Uterus (tissue), 4 donors: ENCODE data around the gene GALNT12. TPM values are rescaled to one million over a fixed set of nuclear protein-coding genes. Genes with fewer than 3 reads are reported as not detected.

Experiments
- DNase-seq, 2 donors: peaks; one replicate each; pipeline ENCODE4 v3.0.0-alpha.2; 2019 to 2020
- H3K27ac ChIP-seq, 2 donors: fragments of 200-600 bp; sonication (generic); 1 replicate in 1 of 2; 2 replicates in 1 of 2; pipeline ENCODE4 v1.5.1; 2016 to 2018
- H3K27me3 ChIP-seq, 2 donors: fragments of 200-600 bp; sonication (generic); one replicate each; pipeline ENCODE4 v1.5.1; 2018 to 2019; ENCODE audit warnings: control low read depth in 1 of 2
- H3K36me3 ChIP-seq, 2 donors: fragments of 200-600 bp; sonication (generic); one replicate each; pipeline ENCODE4 v1.5.1; 2019; ENCODE audit warnings: control low read depth in 1 of 2
- H3K4me1 ChIP-seq, 2 donors: fragments of 200-600 bp; sonication (generic); one replicate each; pipeline ENCODE4 v1.5.1; 2018 to 2019; ENCODE audit warnings: control low read depth in 1 of 2
- H3K4me3 ChIP-seq, 2 donors: fragments of 200-600 bp; sonication (generic); 1 replicate in 1 of 2; 2 replicates in 1 of 2; pipeline ENCODE4 v1.5.1; 2018 to 2019; ENCODE audit warnings: mild to moderate bottlenecking in 1 of 2
- H3K9me3 ChIP-seq, 2 donors: fragments of 200-600 bp; sonication (generic); one replicate each; pipeline ENCODE4 v1.5.1; 2019; ENCODE audit warnings: control low read depth in 1 of 2
- POLR2A ChIP-seq, 2 donors: fragments of 450-650 bp; IDR thresholded peaks; one replicate each; pipeline ENCODE4 v1.6.1; 2016; ENCODE audit warnings: antibody characterized with exemption in 2 of 2, mild to moderate bottlenecking in 1 of 2, moderate library complexity in 1 of 2
- intact Hi-C: fragments of 100-400 bp; cut with DNase I; formaldehyde crosslinking; loops from one replicate; pipeline ENCODE4 v1.15.1; 2023; ENCODE audit warnings: low total_unique reads
- total RNA-seq, 4 donors: library from RNA; depleted of rRNA in 3 of 4; stranded (reverse); fragments of >200 nt in 3 of 4; gene quantifications; one replicate each; pipeline versions ENCODE4 v1.1.0 to v1.2.4, GENCODE V29; 2014 to 2023
- TF ChIP-seq, protein P1 (sequence below), 4 experiments: fragments of 200-600 bp in 2 of 4; fragments of 450-650 bp in 2 of 4; sonication (generic) in 2 of 4; IDR thresholded peaks; one replicate each; pipeline ENCODE4 v1.5.1; 2016 to 2019; ENCODE audit warnings: antibody characterized with exemption in 4 of 4, mild to moderate bottlenecking in 2 of 4, moderate library complexity in 1 of 4
- donor health status: DM: yes; HTN: yes; CAD: no.

GALNT12 gene
- total RNA-seq, 4 donors from 2014 or later, result 0.29 to 9.3 (median 2.5) TPM; not detected in 1

DNA sequence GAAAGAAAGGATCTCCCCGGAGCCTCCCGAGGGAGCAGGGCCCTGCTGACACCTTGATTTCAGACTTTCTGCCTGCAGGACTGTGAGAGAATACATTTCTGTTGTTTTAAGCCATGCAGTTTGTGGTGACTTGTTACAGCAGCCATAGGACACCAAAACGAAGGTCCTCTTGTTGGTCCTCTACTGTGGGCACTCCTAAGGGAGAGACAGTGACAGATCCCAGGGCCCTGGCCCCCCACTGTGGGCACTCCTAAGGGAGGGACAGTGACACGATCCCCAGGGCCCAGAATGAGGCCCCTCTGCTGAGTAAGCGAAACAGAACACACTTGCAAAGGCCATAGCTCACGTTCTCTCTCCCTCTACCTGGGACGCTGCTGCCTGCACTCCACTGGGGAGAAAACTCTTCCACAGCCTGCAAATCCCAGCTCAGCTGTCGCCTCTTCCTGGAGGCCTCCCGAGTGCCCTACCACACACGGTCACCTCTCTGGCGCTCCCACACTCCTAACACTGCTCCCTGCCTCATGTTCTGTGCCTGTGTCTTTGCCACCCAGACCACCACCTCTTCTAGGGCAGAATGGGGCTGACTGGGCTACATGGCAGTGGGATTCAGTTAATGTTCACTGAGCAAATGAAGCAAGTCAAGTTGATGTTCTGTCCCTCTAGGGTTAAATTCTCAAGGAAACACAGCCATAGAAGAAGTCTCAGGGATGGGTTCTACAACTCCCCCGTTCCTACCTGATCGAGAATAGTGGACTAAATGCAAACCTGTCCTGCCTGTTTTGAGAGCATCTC is 34.9 kb upstream of the GALNT12 start:
- H3K27ac ChIP-seq, result no peak overlapping the region
- H3K4me1 ChIP-seq, result no peaks in the 10 kb centered on the region
- no peak for DNase-seq
- no peaks in the 10 kb centered on the region for H3K36me3 ChIP-seq
- no peak for TF ChIP-seq POLR2A (IDR thresholded peaks at IDR 0.05)
- TF ChIP-seq, protein P1, sequence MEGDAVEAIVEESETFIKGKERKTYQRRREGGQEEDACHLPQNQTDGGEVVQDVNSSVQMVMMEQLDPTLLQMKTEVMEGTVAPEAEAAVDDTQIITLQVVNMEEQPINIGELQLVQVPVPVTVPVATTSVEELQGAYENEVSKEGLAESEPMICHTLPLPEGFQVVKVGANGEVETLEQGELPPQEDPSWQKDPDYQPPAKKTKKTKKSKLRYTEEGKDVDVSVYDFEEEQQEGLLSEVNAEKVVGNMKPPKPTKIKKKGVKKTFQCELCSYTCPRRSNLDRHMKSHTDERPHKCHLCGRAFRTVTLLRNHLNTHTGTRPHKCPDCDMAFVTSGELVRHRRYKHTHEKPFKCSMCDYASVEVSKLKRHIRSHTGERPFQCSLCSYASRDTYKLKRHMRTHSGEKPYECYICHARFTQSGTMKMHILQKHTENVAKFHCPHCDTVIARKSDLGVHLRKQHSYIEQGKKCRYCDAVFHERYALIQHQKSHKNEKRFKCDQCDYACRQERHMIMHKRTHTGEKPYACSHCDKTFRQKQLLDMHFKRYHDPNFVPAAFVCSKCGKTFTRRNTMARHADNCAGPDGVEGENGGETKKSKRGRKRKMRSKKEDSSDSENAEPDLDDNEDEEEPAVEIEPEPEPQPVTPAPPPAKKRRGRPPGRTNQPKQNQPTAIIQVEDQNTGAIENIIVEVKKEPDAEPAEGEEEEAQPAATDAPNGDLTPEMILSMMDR (IDR thresholded peaks at IDR 0.05), result no peak
- intact Hi-C loops, result no loop called here
- H3K4me3 ChIP-seq, result no peak overlapping the region
- H3K27me3 ChIP-seq, result no peaks in the 10 kb centered on the region
- H3K9me3 ChIP-seq, result no peaks in the 10 kb centered on the region

DNA sequence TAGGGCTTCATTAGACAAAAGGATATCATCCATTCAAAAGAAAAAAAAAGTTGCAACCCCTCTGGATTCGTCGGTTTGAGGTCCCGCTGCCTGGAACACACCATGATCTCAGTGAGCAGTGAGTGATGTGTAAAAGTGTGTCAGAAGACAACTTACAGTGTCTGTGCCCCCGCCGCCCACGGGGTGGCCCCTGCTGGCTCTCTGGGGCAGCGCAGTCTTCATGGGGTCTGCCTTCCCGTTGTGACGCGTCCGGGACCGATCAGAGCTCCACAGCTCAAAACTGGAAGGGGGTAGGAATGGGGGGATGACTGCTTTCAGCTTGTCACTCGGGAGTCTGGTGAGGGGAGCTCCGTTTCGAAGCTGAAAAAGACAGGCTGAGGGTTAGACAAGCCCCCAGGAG is 33.7 kb upstream of the GALNT12 start:
- TF ChIP-seq POLR2A (IDR thresholded peaks at IDR 0.05), result no peak
- TF ChIP-seq, protein P1 (IDR thresholded peaks at IDR 0.05), result no peak
- Histone ChIP-seq H3K27ac (no peak overlapping the region), H3K4me3 (no peak overlapping the region), H3K36me3 (no peaks in the 10 kb centered on the region), H3K27me3 (no peaks in the 10 kb centered on the region), H3K4me1 (no peaks in the 10 kb centered on the region), H3K9me3 (no peaks in the 10 kb centered on the region)
- intact Hi-C loops, result no loop called here
- DNase-seq, result no peak

DNA sequence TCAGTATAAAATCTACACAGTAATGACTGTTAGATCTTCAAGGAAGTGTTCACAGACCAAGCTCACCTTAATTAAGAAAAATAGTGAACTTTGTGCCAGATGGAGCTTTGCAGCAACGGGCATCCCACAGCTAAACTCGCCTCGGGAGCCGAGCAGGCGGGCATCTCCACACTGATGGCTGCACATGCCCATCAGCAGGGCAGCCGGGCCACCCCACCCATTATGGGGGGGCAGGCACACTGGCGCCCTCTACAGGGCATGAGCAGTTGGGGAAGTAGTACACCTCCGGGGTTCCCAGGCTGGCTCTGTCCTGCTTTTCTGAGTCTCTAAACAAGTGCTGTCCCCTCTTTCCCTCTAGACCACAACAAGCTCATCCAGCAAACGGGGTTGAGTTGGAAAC is 32.7 kb upstream of the GALNT12 start:
- Histone ChIP-seq H3K27ac (no peak overlapping the region), H3K4me3 (no peak overlapping the region), H3K36me3 (no peaks in the 10 kb centered on the region), H3K9me3 (no peaks in the 10 kb centered on the region), H3K4me1 (no peaks in the 10 kb centered on the region), H3K27me3 (no peaks in the 10 kb centered on the region)
- TF ChIP-seq, protein P1 (IDR thresholded peaks at IDR 0.05), result no peak
- no peak for TF ChIP-seq POLR2A (IDR thresholded peaks at IDR 0.05)
- no peak for DNase-seq
- intact Hi-C loops, result no loop called here

DNA sequence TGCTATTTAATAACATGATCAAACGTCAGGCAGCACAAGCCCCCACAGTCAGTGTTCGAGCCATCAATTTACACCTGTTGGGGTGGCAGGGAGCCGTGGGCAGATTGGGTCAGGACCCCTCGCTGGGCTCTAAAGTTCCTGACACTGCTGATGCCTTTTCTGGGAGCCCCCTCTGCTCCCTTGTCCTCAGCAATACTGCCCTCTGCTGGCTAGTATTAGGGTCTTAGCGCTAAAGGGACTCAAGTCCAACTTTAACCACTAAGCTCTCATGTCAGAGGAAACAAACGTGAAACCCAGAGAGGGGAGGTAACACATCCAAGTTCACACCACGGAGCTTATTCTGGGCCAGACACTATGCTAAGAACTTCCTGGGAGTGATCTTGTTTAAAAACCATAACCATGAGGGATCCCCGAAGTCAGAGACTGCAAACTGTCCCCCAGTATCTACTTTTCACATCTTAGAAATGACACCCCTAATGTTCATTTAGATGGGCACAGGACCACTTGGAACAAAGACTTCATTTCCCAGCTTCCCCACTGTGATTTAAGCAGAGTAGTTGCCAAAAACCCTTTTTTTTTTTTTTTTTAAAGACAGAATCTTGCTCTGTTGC is 31.5 kb upstream of the GALNT12 start:
- no peak overlapping the region for H3K4me3 ChIP-seq
- intact Hi-C loops, result no loop called here
- no peaks in the 10 kb centered on the region for H3K36me3 ChIP-seq

DNA sequence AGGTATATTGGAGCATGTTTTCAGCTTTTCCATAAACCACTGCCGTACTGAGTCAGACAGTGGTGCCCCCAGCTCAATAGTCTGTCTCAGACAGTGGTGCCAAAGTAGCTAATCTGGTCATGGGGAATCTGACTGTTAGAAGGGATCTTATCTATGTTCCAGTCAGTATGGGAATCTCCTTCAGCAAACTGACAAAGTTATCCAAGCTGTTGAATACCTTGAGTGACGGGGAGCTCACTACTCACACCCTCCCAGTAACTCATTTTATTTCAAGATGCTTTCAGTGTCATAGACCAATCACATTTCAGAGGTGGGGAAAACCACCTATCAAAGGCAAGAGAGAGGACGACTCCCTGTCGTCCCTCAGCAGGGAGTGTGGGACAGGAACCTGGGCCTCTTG is 29.9 kb upstream of the GALNT12 start:
- H3K9me3 ChIP-seq, result no peaks in the 10 kb centered on the region
- no peaks in the 10 kb centered on the region for H3K27me3 ChIP-seq
- H3K4me3 ChIP-seq, result no peak overlapping the region
- no peak overlapping the region for H3K27ac ChIP-seq
- H3K4me1 ChIP-seq, result no peaks in the 10 kb centered on the region
- no peaks in the 10 kb centered on the region for H3K36me3 ChIP-seq
- intact Hi-C loops, result no loop called here
- DNase-seq, result no peak
- no peak for TF ChIP-seq POLR2A (IDR thresholded peaks at IDR 0.05)
- TF ChIP-seq, protein P1 (IDR thresholded peaks at IDR 0.05), result no peak

More for the DNA sequence above, 31.5 kb upstream of the GALNT12 start:
- H3K27ac ChIP-seq, result no peak overlapping the region
- no peaks in the 10 kb centered on the region for H3K4me1 ChIP-seq
- DNase-seq, result peak in 1 of 2 donors; percentile 34
- no peak for TF ChIP-seq POLR2A (IDR thresholded peaks at IDR 0.05)
- TF ChIP-seq, protein P1 (IDR thresholded peaks at IDR 0.05), result peak; percentile 25 to 49 (median 40)
- H3K27me3 ChIP-seq, result no peaks in the 10 kb centered on the region
- H3K9me3 ChIP-seq, result no peaks in the 10 kb centered on the region
